PFSK-1 (cell line): ENCODE data around the gene MACF1.

Experiments
- FOXP2 ChIP-seq: optimal IDR thresholded peaks from 2 replicates; pipeline ENCODE3; 2011; ENCODE audit warnings: borderline replicate concordance, control low read depth, inconsistent platforms; ENCODE audit not compliant: insufficient read depth; ENCODE audit errors: extremely low read length, extremely low read depth
- POLR2AphosphoS5 ChIP-seq: IDR thresholded peaks from 2 replicates; pipeline ENCODE4 v1.6.1; 2012; ENCODE audit warnings: low read depth, mild to moderate bottlenecking, control low read depth, low read length, moderate library complexity
- REST ChIP-seq, 2 experiments: IDR thresholded peaks; 2 replicates each; pipeline versions ENCODE4 v1.6.1 to v1.8.0; 2011 to 2012; ENCODE audit warnings: low read depth in 2 of 2, low read length in 2 of 2, control low read depth in 1 of 2, inconsistent platforms in 1 of 2, mild to moderate bottlenecking in 1 of 2, moderate library complexity in 1 of 2; ENCODE audit not compliant: insufficient read depth in 1 of 2
- SIN3A ChIP-seq: IDR thresholded peaks from 2 replicates; pipeline ENCODE4 v1.6.1; 2012; ENCODE audit warnings: mild to moderate bottlenecking, low read length, moderate library complexity, borderline replicate concordance; ENCODE audit not compliant: insufficient read depth
- TAF1 ChIP-seq: IDR thresholded peaks from 2 replicates; pipeline ENCODE4 v1.6.1; 2012; ENCODE audit warnings: low read length, control low read depth, borderline replicate concordance; ENCODE audit not compliant: insufficient read depth

The MACF1 gene

GRCh38 chr1:39472826-39473225 is 268.3 kb downstream of the MACF1 start:
- TF ChIP-seq SIN3A (no peak), TAF1 (no peak), REST (IDR thresholded peaks at IDR 0.05; ENCODE audit: insufficient read depth in 1 of 2, low read depth in 2 of 2, low read length in 2 of 2) (no peak), FOXP2 (no peak), POLR2AphosphoS5 (no peak)

GRCh38 chr1:39473324-39473723 is 268.8 kb downstream of the MACF1 start:
- TF ChIP-seq TAF1 (no peak), SIN3A (no peak), REST (IDR thresholded peaks at IDR 0.05; ENCODE audit: insufficient read depth in 1 of 2, low read depth in 2 of 2, low read length in 2 of 2) (no peak), FOXP2 (no peak), POLR2AphosphoS5 (no peak)

DNA sequence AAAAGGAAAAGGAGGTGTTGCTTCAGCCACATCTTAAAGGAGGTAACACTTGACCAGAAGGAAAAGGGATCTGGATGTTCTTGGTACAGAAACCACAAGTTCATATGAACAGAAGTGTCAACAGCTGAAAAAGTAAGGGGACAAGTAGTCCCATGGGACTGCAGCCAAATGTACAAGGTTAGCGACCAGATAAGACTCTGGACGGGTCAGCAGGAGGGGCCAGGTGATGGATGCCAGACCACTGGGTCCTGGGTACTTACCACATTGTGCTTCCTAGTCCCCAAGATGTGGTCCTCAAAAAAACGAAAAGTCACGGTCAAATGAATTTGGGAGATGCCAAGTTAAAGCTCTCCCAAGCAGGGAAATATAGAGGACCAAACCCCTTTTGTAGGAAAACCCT is 270.3 kb downstream of the MACF1 start:
- TF ChIP-seq REST (IDR thresholded peaks at IDR 0.05; ENCODE audit: insufficient read depth in 1 of 2, low read depth in 2 of 2, low read length in 2 of 2) (no peak), FOXP2 (no peak), TAF1 (no peak)

DNA sequence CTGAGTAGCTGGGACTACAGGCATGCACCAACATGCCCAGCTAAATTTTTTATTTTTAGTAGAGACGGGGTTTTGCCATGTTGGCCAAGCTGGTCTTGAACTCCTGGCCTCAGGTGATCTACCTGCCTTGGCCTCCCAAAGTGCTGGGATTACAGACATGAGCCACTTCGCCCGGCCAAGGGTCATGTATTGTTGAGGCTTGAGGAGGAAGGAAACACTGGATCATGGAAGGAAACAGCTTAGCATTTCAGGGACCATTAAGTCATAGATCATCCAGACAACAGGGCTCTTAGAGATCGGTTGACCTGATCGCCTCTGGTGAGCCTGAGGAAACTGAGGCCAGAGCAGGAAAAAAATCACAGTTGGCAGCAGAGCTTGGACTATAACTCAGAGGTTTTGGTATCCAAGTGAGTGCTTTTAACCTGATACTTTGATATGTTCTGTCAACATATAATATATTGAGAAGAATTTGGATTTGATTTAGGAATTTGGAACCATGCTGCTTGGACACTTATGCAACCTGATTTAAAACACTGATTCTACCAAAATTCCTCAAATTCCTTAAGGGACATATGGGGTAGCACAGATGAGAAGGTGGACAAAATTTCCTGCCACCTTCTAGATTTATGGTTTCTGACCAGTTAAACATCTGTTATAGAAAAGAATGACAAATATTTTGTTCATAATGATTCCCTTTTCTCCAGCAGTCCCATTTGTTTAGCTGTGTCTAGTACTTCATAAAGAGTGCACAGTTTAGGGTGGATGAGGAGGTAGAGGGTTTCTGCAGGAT is 273.8 kb downstream of the MACF1 start:
- TF ChIP-seq POLR2AphosphoS5 (no peak), REST (IDR thresholded peaks at IDR 0.05; ENCODE audit: insufficient read depth in 1 of 2, low read depth in 2 of 2, low read length in 2 of 2) (no peak), FOXP2 (no peak), TAF1 (no peak), SIN3A (no peak)

- TF ChIP-seq SIN3A (no peak), TAF1 (no peak), FOXP2 (no peak), POLR2AphosphoS5 (no peak)
These were observed 276.8 kb downstream of the MACF1 start for GRCh38 chr1:39481289-39481688.
